Kidney (tissue), 14 donors: Measurements from ENCODE around the gene RUFY4. TPM values are rescaled to one million over a fixed set of nuclear protein-coding genes. Genes with fewer than 3 reads are reported as not detected.

ENCODE experiments used
- DNase-seq, 5 donors: peaks; one replicate each; pipeline ENCODE4 v3.0.0-alpha.2; 2013 to 2020
- FAIRE-seq: peaks from 2 replicates; lab custom pipeline; 2012; peaks lifted over from hg19 to GRCh38; lab: Jason Lieb, UNC
- H3K27ac ChIP-seq, 2 donors: one replicate each; pipeline ENCODE4 v1.7.0; 2013; ENCODE audit warnings: low read depth in 2 of 2, low read length in 2 of 2, inconsistent platforms in 1 of 2
- H3K27me3 ChIP-seq: one replicate; pipeline ENCODE4 v1.7.1; 2013; ENCODE audit warnings: low read length, inconsistent platforms; ENCODE audit not compliant: control insufficient read depth, insufficient read depth
- H3K36me3 ChIP-seq, 3 donors: one replicate each; pipeline versions ENCODE4 v1.7.0 to v1.7.1; 2013; ENCODE audit warnings: low read length in 3 of 3, control low read depth in 1 of 3, inconsistent platforms in 1 of 3; ENCODE audit not compliant: insufficient read depth in 3 of 3, control insufficient read depth in 2 of 3
- H3K4me1 ChIP-seq, 3 donors: one replicate each; pipeline versions ENCODE4 v1.7.0 to v1.7.1; 2013; ENCODE audit warnings: low read length in 3 of 3, inconsistent platforms in 1 of 3, low read depth in 1 of 3; ENCODE audit not compliant: control insufficient read depth in 2 of 3, insufficient read depth in 2 of 3
- H3K4me3 ChIP-seq, 3 donors: one replicate each; pipeline versions ENCODE4 v1.7.0 to v1.8.1; 2013; ENCODE audit warnings: low read length in 3 of 3, control low read depth in 1 of 3, inconsistent platforms in 1 of 3
- H3K9ac ChIP-seq, 3 donors: one replicate each; pipeline versions ENCODE4 v1.7.0 to v1.7.1; 2013; ENCODE audit warnings: low read length in 3 of 3, control low read depth in 1 of 3, inconsistent platforms in 1 of 3
- H3K9me3 ChIP-seq, 3 donors: one replicate each; pipeline versions ENCODE4 v1.7.0 to v1.7.1; 2013; ENCODE audit warnings: low read length in 3 of 3, control low read depth in 1 of 3, inconsistent platforms in 1 of 3; ENCODE audit not compliant: control insufficient read depth in 2 of 3, insufficient read depth in 1 of 3
- CTCF ChIP-seq: IDR thresholded peaks from 3 replicates; pipeline ENCODE4 v1.5.1; 2012; ENCODE audit warnings: mild to moderate bottlenecking, moderate library complexity, borderline replicate concordance; ENCODE audit not compliant: insufficient read depth; ENCODE audit errors: extremely low read depth
- intact Hi-C: fragments of 100-400 bp; cut with DNase I; formaldehyde crosslinking; loops from one replicate; pipeline ENCODE4 v1.11.1; 2022
- polyA plus RNA-seq: library from polyadenylated mRNA; stranded (reverse); fragments of 350-450 nt; fragmentation: Illumina TruSeq; extraction: RNeasy Lipid Tissue Mini Kit (QIAGEN cat#74804); gene quantifications from one replicate; pipeline ENCODE4 v1.2.3, GENCODE V29; 2014; ENCODE audit warnings: low read depth, low replicate concordance; ENCODE audit not compliant: insufficient read depth
- total RNA-seq: library from RNA; stranded (reverse); fragmentation: NEBNext Ultra II Directional; extraction: Animal tissue kit (Norgen Biotek cat#: 25700); gene quantifications from one replicate; pipeline ENCODE4 v1.2.1, GENCODE V29; 2021
- donor health status: control.
- donor health status: control.
- donor health status: control.
- donor health status: control.
- donor health status: control.
- donor health status: DM: yes; HTN: yes; CAD: no.
- donor health status: Normal renal cell carcinoma (clear cell type).

The RUFY4 gene
- total and polyA plus RNA-seq, 2 donors from 2014 or later = 0.69 TPM; not detected in 1

GRCh38 chr2:218067523-218067922 is 1.5 kb upstream of the RUFY4 start:
- no peak for TF ChIP-seq CTCF

GRCh38 chr2:218069606-218070300 is 700 bp downstream of the RUFY4 start:
- H3K4me3 ChIP-seq = no peak overlapping the region
- H3K4me1 ChIP-seq = peaks cover 0 to 2% (median 0%) of the 10 kb centered on the region in 3 donors
- DNase-seq = no peak
- no peaks in the 10 kb centered on the region for H3K36me3 ChIP-seq
- no peak for TF ChIP-seq CTCF
- H3K9ac ChIP-seq = no peak overlapping the region
- H3K27ac ChIP-seq = no peak overlapping the region
- no peaks in the 10 kb centered on the region for H3K9me3 ChIP-seq
- no peaks in the 10 kb centered on the region for H3K27me3 ChIP-seq
- no peak for FAIRE-seq
- intact Hi-C loops = no loop called here

More at GRCh38 chr2:218067523-218067922, 1.5 kb upstream of the RUFY4 start:
- Histone ChIP-seq H3K27ac (no peak overlapping the region), H3K36me3 (no peaks in the 10 kb centered on the region), H3K9ac (no peak overlapping the region), H3K27me3 (no peaks in the 10 kb centered on the region), H3K4me1 (peaks cover 0 to 2% (median 0%) of the 10 kb centered on the region in 3 donors), H3K4me3 (no peak overlapping the region), H3K9me3 (no peaks in the 10 kb centered on the region)
- intact Hi-C loops = no loop called here
- FAIRE-seq (no peak), DNase-seq (no peak)

- Histone ChIP-seq H3K4me1 (peaks cover 0 to 2% (median 0%) of the 10 kb centered on the region in 3 donors), H3K27ac (no peak overlapping the region), H3K4me3 (no peak overlapping the region), H3K36me3 (no peaks in the 10 kb centered on the region), H3K9ac (no peak overlapping the region), H3K9me3 (no peaks in the 10 kb centered on the region), H3K27me3 (no peaks in the 10 kb centered on the region)
- no peak for DNase-seq
- no peak for FAIRE-seq
- intact Hi-C loops = no loop called here
- TF ChIP-seq CTCF = no peak
Observed at GRCh38 chr2:218070587-218070986, 1.5 kb downstream of the RUFY4 start.
